SKM-1 (cell line): Measurements from ENCODE around the gene VWA8.
A peak's percentile ranks its signal among the peaks of the same experiment; 100 is the strongest.
"Not testable (repeated sequence)": the region's sequence is repeated elsewhere in the genome, so short reads cannot be mapped to it uniquely, and the experiment has no call there.

ENCODE experiments used
- DNase-seq: peaks from one replicate; lab custom pipeline; 2025; ENCODE audit not compliant: unreplicated experiment; lab: John Stamatoyannopoulos, UW

VWA8 gene

DNA sequence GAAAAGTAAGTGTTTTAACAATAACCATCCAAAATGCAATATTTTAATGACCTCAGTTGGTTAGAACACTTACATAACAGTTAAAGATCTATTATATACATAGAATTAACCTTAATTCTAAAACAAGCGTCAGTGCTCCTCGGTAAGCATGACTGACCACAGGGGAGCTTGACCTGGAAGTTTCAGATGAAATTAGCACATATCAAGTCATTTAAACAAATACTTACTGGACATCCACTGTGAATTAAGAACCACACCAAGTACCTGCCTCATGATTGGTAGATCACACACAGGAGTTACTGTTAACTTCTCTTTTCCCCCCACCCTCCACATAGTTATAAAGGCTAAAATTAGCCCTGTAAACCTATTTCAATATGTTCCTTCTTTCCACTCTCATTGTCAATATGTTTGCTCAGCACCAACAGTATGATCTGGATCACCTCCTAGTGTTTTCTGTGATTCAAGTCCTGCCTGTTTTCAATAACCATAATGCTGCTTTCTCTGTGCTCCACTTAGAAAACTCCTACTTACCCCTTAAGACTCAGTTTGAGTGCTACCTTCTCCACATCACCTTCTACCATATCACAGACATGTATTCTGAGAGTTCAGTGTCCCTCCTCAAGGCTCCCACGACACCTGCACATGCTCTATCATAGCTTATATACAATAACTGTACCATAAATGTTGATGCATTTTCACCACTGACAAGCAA, 209.0 kb downstream of the VWA8 start:
- no peak for DNase-seq

DNA sequence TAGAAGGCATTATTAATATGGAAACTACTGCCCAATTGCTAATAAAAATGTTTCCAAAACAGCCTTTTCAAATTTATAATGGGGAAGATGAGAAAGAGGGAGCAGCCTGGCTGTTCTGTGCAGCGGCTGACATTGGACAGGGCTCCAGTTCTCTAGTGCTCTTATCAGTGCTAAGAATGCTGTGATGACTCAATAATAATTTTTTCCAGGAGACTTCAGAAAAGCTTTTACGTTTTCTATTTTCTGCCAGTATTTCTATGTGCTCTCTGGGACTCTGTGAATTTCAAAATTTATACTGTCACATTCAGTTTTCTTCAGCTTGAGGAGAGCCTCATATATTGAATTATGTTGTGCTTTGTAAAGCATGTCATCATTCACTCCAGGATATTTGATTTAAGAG, 209.6 kb downstream of the VWA8 start:
- no peak for DNase-seq

DNA sequence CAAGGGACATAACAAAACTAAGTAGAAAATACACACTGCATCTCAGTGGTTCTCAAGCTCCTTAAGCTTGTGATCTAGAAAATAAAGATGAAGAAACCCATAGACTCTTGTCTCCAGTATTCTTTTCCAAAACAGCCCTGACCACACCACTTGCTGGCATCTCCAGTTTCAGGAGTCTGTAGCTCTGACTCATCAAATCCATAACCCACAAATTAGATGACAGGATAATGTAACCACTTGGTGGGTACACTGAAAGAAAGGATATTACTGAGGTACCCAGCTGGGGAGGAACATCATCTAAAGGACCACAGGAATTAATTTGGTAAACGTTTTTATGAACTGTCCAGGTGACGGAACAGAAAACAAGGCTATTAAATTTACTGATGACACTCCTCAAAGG, 214.7 kb downstream of the VWA8 start:
- DNase-seq: no peak

DNA sequence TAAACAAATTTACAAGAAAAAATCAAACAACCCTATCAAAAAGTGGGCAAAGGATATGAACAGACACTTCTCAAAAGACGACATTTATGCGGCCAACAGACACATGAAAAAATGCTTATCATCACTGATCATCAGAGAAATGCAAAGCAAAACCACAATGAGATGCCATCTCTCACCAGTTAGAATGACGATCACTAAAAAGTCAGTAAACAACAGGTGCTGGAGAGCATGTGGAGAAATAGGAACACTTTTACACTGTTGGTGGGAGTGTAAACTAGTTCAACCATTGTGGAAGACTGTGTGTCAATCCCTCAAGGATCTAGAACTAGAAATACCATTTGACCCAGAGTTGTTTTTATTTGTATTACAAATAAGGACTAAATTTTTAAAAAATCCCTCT, 215.4 kb downstream of the VWA8 start:
- DNase-seq: not testable (repeated sequence)

DNA sequence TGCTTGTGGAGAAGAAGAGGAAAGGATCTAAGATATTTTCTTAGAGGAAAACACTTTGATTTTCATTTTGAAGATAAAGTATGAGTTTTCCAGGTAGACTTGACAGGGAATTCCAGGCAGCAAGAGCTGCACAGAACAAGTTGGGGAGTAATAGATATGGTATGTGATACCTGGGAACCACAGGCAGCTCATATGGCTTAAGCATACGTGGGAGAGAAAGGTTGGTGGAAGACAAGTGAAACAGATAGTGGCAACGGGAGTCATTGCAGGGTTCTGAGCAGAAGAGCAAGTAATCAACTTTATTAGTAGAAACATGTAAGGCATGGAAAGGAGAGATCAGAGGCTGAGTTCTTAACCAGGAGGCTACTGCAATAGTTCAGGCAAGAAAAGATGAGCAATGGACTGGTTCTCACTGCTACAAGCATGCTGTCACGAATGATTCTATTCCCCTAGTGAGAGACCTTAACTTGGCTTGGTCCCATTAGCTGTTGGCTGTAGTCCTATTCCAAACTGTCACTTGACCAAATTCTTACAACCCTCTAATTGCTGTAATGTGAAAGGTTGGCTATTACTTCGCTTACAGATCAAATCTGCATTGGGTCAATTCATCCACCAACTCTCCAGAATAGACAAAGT, 217.9 kb downstream of the VWA8 start:
- no peak for DNase-seq

DNA sequence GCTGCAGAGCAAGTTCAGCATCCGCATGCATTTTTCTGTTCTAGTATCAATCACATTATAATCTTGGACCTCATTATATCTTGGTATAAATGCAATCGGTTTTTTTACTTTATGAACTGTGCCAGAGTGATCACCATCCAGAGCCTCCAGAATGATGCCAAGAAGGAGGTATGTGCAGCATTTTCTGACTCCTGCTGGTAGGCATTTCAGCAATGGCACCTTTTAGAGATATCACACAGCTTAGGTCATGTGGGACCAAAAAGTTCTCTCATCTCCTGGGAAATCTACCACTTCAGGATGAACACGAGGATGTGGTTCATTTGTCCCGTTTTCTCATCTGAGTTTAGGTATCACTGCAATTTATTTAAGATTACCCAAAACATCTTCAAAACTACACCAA, 220.4 kb downstream of the VWA8 start:
- no peak for DNase-seq

DNA sequence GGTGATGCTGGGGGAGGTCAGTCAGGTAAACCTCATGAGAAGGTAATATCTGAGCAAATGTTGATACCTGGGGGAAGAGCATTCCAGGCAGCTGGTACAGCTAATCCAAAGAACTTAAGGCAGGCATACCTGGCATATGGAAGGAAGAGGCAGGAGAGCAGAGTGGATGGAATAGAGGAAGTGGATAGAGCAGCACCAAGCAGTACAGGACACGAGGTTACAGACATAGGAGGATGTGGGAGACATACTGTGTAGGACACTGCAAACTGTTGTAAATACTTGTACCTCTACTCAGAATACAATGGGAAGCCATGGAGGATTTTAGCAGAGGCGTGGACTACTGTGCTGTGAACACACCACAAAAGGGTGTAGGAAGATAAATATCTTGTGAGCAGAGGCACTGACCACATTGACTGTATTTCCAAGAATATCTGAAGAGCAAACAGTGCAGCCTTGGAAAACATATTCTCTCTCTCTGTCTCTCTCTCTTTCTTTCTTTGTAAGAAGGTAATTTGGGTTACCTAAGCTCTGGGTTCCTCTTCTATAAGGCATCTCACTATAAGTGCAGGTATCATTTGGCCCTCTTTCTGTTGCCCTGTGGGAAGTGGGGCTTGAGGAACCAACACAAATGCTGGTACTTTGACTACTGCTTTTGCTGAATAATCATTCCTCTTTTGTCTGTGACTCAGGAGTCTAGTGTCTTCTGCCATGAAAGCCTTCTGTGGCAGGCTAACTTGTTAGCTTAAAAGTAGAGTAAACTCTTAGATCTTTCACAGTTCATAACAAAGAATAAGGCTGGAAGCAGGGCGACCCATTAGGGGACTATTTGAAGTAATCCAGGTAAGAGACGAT, 238.0 kb downstream of the VWA8 start:
- no peak for DNase-seq

DNA sequence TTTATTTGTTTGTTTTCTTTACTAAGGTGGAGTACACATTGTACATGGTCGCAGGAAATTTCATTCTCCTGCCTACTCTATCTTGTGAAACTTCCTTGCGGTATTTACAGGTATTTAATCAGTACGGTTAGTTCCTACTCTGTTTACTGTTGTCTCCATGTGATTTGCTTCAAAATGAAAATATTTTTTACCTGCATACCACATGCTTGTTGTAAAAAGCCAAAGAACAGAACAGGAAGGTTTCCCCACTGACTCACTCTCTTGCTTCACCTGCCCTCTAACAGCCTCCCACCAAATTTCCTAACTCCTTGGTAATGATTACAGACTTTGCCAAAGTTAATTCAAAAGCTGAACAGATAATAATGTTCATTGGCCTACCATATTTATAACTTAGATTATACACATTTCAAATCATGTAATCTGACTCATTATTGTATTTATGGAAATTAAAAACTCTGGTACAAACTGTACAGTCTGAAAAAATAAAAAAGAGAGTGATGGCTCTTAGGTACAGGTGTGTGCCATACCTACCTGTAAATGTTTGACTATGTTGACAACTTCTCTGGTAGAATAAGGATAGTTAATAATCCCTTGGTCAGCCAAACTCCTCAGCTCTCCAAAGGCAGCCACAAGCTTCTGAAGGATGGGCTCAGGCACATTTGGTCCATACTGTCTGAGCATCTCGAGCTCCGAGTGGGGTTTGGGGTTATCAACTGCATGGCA, 239.9 kb downstream of the VWA8 start:
- no peak for DNase-seq

DNA sequence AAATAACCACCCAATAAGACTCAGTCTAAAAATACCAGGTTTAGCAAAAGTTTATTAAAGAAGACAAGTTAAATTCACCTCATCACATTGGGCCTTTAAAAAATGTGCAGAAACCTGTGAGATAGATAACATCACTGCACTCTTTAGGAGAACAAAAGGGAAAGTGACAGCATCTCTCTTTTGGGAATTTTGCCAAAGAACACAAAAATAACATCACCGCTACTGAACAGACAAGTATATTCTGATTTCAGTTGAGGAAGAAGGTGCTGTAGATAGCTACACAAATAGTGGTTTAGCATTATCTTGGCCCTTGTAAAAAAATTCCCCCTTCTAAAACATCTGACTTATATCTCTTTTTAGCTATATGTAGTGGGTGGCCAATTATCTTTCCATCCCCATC, 244.7 kb downstream of the VWA8 start:
- no peak for DNase-seq

DNA sequence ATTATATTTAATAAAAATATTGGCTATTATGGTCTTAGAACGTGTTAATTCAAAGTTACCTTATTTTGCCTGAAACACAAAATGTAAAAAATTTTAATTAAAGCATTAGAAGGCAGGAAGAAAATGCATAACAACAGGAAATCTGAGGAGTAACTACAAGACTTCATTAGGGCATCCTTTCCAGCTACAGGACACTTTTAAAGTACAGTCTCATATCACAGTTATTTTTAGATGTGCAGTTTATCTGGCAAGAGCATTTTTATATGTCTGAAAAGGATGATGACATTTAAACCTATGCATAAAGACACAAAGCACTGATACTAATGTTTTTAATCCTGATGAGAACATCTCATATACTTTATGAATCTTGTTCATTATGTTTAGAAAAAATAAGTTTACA, 247.5 kb downstream of the VWA8 start:
- no peak for DNase-seq

DNA sequence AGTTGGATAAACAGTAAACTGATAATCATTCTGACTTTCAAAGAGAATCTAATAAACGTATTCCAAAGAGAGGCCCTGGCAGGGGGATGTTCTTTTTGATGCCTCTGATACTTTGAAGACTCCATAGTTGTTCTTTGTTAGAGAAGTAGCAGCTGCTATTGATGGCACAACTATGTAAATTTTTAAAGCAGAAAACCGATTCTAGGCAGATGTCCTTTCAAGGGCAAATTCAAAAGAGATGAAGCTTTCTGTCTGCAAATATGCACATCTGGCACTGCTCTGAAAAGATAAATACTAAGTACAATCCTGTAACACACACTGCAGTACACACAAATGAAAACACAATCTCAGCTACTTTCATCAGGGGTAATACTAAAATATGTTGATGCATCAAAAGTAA, 250.1 kb downstream of the VWA8 start:
- no peak for DNase-seq

DNA sequence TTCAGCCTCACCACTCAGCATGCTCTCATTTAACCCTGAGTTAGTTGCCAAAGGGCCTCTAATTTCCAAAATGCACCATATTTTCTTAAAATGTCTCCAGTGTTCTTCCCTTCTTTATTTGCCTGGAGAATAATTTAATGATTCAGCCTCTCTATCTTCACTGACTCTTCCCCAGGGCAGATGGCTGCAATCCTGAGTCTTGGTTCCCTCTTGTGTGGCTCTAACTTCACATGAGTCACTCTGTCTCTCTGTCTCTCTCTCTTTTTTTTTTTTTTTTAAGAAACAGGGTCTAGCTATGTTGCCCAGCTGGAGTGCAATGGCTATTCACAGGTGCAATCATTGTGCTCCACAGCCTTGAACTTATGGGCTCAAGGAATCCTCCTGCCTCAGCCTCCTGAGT, 251.4 kb downstream of the VWA8 start:
- DNase-seq: no peak

DNA sequence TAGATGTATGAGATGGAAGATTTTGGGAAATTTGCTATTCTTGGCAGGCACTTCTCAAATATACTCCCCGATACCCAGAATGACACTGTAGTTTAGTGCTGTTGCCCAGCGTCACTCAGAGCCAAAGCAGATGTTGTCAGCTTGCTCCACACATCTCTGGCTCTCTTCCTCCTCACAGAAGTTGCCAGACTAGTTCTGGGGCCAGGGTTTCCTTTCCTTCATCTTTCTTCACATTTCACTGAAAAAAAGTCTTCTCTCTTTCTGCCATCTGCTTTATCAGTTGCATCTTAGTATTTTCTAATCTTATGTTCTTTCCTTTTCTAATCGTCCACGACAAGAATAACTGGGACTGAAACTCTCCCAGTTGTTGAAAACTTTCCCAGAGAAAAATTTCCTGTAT, 252.2 kb downstream of the VWA8 start:
- no peak for DNase-seq

DNA sequence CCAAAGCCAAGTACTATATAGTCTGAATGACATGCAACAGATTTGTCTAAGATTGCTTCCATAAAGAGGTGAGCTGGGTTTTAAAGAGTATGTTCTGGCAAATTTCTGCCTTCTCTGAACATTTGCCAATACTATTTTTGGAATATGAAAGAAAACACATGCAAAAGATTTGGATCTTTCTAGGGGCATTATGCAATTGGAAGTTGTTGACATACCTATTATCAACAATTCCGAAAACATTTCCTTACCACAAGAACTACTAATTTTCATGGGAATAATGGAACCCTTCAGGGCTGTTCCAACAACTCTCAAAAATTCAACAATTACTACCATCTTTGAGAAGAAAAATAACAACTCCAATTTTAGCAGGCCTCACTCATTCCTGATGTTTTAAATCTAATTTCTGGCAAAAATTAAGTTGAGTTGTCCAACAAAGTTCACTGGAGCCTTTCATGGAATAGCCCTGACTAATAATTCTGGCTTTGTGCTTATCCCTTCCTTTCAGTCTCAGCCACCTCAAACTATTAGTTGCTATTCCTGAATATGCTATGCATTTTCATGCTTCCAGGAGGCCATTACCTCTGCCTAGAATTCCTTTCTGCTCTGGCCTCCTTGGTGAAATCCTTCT, 253.6 kb downstream of the VWA8 start:
- DNase-seq: no peak

DNA sequence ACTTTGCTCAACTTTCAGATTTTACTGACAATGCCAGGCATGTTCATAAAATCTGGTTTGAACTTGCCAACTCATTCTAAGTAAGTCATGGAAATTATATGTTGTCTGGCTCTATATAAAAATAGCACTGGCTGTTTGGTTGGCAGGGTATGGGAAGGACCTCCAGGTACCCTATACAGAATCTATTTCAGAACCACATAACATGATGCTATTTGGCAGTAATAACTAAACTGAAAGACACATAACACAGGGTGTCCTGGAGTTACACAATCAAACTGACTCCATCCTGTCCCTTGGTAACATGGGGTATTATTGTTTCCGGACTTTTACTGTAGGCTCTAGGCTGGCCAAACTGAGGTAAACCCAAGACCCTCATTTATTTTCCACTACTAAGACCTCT, 254.8 kb downstream of the VWA8 start:
- no peak for DNase-seq

DNA sequence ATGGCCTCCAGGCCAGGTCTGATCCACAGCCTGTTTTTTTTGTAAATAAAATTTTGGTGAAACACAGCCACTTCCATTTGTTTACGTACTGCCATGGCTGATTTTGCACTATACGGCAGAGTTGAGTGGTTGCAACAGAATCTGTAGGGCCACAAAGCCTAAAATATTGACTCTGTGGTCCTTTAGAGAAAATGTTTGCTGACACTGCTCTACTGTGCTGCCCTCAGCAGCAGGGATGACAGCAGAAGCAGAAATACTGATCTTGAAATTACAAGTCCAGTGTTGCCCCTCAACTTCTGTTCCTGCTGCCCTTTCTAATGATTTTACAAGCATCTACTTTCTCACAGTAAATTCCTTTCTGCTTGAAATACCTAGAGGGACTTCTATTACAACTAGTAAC, 258.4 kb downstream of the VWA8 start:
- no peak for DNase-seq

DNA sequence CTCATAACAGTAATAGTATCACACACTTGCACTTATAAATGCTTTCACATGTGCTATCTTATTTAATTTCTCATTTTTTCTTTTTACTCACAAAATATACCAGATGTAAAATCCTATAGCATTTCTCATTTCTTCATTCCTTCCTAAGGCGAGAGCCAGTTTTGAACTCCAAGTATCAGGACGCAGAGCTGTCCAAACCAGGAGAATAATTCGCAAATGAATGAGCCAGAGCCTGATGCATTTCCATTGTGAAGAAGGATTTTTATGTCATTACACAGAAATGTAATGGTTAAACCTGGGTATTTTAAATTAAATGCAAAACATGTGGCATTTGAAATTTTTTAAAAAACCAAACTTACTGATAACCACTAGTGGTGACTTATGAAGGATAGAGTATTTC, 259.2 kb downstream of the VWA8 start:
- no peak for DNase-seq

DNA sequence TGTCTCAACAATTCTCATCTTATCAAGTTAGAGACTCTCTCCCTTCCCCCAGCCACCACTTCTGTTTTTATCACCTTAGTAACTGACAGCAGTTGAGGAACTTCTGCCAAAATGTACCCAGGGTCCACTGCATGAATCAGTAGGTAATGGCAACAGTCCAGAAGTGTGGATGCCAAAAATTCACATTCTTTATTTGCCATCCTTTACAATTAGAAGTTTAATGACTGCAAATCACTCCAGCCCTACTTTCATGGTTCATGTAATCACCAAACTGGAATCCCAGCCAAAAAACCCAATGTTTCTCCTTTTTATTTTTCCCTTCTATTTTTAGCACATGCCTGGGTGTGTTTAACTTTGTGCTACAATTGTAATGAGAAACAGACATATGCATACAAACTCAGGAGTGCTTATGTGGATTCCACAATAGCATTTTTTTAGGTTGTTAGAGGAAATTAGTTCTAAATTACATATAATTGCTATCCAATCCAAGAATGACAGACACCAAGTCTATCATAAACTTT, 260.1 kb downstream of the VWA8 start:
- DNase-seq: peak; percentile 25

DNA sequence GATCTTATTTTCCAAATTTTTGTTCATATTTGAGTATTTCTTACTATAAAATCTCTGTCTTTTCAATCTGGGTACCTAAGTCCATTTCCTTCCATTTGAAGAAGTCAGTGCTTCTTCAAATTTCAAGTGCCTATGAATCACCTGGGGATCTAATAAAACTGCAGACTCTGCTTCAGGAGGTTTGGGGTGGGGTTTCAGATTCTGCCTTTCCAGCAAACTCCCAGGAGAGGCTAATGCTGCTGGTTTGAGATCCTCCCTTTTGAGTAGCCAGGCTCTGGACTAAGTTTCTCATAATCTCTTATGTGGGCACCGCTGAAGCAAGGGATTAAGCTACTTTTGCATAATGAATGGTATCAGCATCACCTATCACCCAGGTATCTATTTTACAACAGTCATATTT, 261.1 kb downstream of the VWA8 start:
- no peak for DNase-seq

DNA sequence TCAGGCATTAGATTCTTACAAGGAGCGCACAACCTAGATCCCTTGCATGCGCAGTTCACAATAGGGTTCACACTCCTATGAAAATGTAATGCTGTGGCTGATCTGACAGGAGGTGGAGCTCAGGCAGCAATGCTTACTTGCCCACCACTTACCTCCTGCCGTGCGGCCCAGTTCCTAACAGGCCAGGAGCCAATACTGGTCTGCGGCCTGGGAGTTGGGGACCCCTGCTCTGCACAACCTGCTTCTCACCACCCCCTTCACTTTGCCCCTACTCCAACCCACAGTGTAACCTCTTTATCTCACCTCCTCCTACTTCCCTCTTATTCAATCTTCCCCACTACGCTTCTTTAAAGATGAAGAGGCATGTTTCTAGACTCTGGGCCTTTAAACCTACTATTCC, 263.3 kb downstream of the VWA8 start:
- no peak for DNase-seq
